Breast epithelium (tissue), 4 donors: ENCODE measurements around the gene HRH1. TPM values are rescaled to one million over a fixed set of nuclear protein-coding genes. Genes with fewer than 3 reads are reported as not detected.

ENCODE experiments used
- DNase-seq, 2 donors: peaks; one replicate each; pipeline ENCODE4 v3.0.0-alpha.2; 2019; ENCODE audit warnings: low spot score in 2 of 2
- H3K27ac ChIP-seq, 2 donors: fragments of 200-600 bp; sonication (generic) in 1 of 2; one replicate each; pipeline ENCODE4 v1.5.1; 2016 to 2019; ENCODE audit warnings: mild to moderate bottlenecking in 1 of 2
- H3K27me3 ChIP-seq, 2 donors: fragments of 200-600 bp; sonication (generic) in 1 of 2; one replicate each; pipeline versions ENCODE4 v1.5.1 to v1.6.0; 2017 to 2019; ENCODE audit warnings: control low read depth in 1 of 2, mild to moderate bottlenecking in 1 of 2
- H3K36me3 ChIP-seq: fragments of 200-600 bp; one replicate; pipeline ENCODE4 v1.5.1; 2019
- H3K4me1 ChIP-seq, 2 donors: fragments of 200-600 bp; sonication (generic); one replicate each; pipeline ENCODE4 v1.5.1; 2016 to 2019; ENCODE audit warnings: control low read depth in 1 of 2
- H3K4me3 ChIP-seq, 3 donors: fragments of 200-600 bp; sonication (generic); 1 replicate in 2 of 3; 2 replicates in 1 of 3; pipeline ENCODE4 v1.5.1; 2016 to 2019; ENCODE audit warnings: mild to moderate bottlenecking in 3 of 3, moderate library complexity in 2 of 3
- H3K9me3 ChIP-seq, 2 donors: fragments of 200-600 bp; sonication (generic) in 1 of 2; one replicate each; pipeline ENCODE4 v1.5.1; 2016 to 2019; ENCODE audit warnings: control low read depth in 1 of 2
- POLR2A ChIP-seq: fragments of 450-650 bp; IDR thresholded peaks from one replicate; pipeline ENCODE4 v1.6.1; 2016; ENCODE audit warnings: antibody characterized with exemption, mild to moderate bottlenecking, moderate library complexity
- POLR2AphosphoS5 ChIP-seq, 3 donors: sonication (generic); formaldehyde crosslinking; IDR thresholded peaks; one replicate each; pipeline ENCODE4 v1.6.1; 2017; ENCODE audit warnings: antibody characterized with exemption in 3 of 3
- intact Hi-C: fragments of 100-400 bp; cut with DNase I; formaldehyde crosslinking; loops from one replicate; pipeline ENCODE4 v1.15.1; 2023; ENCODE audit warnings: low total_unique reads
- total RNA-seq, 3 donors: library from RNA; depleted of rRNA; stranded (reverse); fragments of >200 nt; gene quantifications; one replicate each; pipeline ENCODE4 v1.1.0, GENCODE V29; 2016
- TF ChIP-seq, protein P1 (sequence below), 3 donors: fragments of 450-650 bp; IDR thresholded peaks; one replicate each; pipeline ENCODE4 v1.5.1; 2016 to 2017; ENCODE audit warnings: antibody characterized with exemption in 3 of 3, mild to moderate bottlenecking in 3 of 3, moderate library complexity in 3 of 3

Gene HRH1
- total RNA-seq, 3 donors from 2014 or later: 3.8 to 4.2 (median 3.9) TPM

DNA sequence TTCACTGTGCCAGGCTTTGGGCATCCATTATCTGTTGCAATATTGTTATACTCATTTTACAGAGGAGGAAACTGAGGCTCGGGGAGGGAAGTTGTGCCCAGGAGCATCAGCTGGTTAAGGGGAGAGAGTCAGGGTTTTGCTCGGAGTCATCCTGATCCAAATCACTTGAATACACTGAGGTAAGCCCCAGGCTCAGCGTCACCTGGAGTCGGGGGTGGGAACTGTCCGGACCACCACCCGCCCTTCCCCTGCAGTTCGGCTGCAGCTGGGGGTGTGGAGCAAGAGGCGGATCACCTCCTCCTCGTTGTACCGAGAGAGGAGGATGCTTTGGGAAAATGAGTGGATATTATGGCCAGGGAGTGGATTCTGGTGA is 646 bp downstream of the HRH1 start:
- Histone ChIP-seq H3K4me1 (no peaks in the 10 kb centered on the region), H3K27me3 (peaks cover 0 to 23% of the 10 kb centered on the region in 2 donors), H3K9me3 (no peaks in the 10 kb centered on the region), H3K27ac (peak overlapping the region; percentile 13 to 51), H3K4me3 (peak overlapping the region; percentile 50 to 77 (median 57)), H3K36me3 (no peaks in the 10 kb centered on the region)
- no peak for DNase-seq
- intact Hi-C loops: no loop called here
- no peak for TF ChIP-seq POLR2A
- TF ChIP-seq, protein P1, sequence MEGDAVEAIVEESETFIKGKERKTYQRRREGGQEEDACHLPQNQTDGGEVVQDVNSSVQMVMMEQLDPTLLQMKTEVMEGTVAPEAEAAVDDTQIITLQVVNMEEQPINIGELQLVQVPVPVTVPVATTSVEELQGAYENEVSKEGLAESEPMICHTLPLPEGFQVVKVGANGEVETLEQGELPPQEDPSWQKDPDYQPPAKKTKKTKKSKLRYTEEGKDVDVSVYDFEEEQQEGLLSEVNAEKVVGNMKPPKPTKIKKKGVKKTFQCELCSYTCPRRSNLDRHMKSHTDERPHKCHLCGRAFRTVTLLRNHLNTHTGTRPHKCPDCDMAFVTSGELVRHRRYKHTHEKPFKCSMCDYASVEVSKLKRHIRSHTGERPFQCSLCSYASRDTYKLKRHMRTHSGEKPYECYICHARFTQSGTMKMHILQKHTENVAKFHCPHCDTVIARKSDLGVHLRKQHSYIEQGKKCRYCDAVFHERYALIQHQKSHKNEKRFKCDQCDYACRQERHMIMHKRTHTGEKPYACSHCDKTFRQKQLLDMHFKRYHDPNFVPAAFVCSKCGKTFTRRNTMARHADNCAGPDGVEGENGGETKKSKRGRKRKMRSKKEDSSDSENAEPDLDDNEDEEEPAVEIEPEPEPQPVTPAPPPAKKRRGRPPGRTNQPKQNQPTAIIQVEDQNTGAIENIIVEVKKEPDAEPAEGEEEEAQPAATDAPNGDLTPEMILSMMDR (IDR thresholded peaks at IDR 0.05): no peak
- TF ChIP-seq POLR2AphosphoS5 (IDR thresholded peaks at IDR 0.05): no peak

DNA sequence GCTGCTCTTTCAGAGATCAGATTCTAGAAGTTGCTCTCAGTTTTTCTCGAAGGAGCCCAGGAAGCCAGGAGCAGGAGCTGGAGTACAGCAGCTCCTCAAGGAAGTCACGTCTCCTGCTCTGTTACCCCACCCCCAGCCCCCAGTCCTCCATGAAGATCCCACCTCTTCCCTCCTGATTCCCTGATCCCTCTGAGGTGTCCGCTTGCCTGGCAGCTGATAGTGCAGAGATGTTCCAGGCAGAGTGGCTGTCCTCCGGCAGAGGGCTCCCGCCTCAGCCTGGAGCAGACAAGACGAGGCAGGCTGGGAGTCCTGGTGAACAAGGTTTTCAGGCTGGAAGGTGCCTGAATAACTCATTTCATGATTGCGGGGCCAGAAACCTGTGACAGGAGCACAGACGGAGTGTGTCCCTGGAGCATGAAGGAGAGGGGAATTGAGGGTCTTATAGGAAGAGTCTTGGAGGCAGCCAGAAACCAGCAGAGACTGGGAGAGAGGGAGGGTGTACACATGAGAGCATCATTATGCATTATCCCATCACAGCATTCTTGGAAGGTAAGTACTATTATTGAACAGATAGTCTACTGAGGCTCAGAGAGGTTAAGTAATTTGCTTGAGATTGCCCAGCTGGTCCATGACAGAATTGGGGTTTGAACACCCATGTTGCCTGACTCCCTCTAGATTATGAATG is 1.2 kb downstream of the HRH1 start:
- Histone ChIP-seq H3K9me3 (no peaks in the 10 kb centered on the region), H3K27me3 (peaks cover 0 to 23% of the 10 kb centered on the region in 2 donors), H3K36me3 (no peaks in the 10 kb centered on the region), H3K4me3 (peak overlapping the region; percentile 50 to 77 (median 57)), H3K4me1 (no peaks in the 10 kb centered on the region), H3K27ac (peak overlapping the region; percentile 13 to 51)
- peak; percentile 37 to 58 for DNase-seq
- intact Hi-C loops: no loop called here
- TF ChIP-seq POLR2AphosphoS5 (IDR thresholded peaks at IDR 0.05): peak in 2 of 3 donors; percentile 19 to 41
- no peak for TF ChIP-seq POLR2A
- TF ChIP-seq, protein P1 (IDR thresholded peaks at IDR 0.05): peak; percentile 18 to 58 (median 51)

DNA sequence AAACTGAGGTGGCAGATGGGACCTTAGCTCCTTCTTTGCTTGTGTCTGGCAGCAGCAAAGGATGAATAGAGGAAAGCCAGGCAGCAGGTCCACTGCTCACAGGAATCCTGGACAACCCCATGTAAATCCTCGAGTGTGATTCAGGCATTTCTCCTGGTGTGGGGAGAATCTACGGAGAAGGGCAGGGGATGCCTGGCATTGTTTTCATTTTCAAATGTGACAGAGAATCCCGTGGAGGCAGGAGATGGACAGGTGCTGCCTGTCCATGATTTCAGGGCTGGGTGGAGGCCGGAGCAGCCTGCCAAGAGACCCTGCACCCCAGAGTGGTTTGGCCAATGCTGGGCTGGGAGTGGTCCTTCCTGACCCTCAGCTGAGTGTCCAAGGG is 1.7 kb downstream of the HRH1 start:
- H3K4me3 ChIP-seq: peak overlapping the region; percentile 50 to 77 (median 57)
- H3K36me3 ChIP-seq: no peaks in the 10 kb centered on the region
- TF ChIP-seq POLR2AphosphoS5 (IDR thresholded peaks at IDR 0.05): no peak
- no peak for TF ChIP-seq POLR2A
- TF ChIP-seq, protein P1 (IDR thresholded peaks at IDR 0.05): no peak
- peaks cover 0 to 23% of the 10 kb centered on the region in 2 donors for H3K27me3 ChIP-seq
- no peak for DNase-seq
- no peak overlapping the region for H3K27ac ChIP-seq
- no peaks in the 10 kb centered on the region for H3K9me3 ChIP-seq
- no peaks in the 10 kb centered on the region for H3K4me1 ChIP-seq
- intact Hi-C loops: no loop called here

DNA sequence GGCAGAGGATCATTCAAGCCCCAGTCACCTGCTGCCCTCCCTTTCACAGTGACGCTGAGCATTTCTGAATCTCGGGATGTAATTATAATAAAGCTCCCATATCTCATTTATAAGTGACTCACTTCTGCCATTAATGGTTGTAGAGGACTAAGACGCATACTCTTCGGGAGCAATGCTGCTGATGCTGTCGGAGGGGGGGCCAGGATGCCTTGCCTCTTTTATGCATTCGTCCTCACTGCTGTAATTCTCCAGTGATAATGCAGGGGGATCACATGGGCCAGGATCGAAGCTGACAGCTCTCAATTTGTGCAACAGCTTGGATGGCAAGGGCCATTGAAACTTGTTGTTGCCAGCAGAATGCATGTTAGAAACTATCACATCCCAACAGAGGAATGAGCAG is 3.1 kb downstream of the HRH1 start:
- Histone ChIP-seq H3K27me3 (peaks cover 0 to 23% of the 10 kb centered on the region in 2 donors), H3K27ac (no peak overlapping the region), H3K4me1 (no peaks in the 10 kb centered on the region), H3K9me3 (no peaks in the 10 kb centered on the region), H3K36me3 (no peaks in the 10 kb centered on the region), H3K4me3 (no peak overlapping the region)
- DNase-seq: no peak
- TF ChIP-seq POLR2A: no peak
- TF ChIP-seq, protein P1 (IDR thresholded peaks at IDR 0.05): no peak
- TF ChIP-seq POLR2AphosphoS5 (IDR thresholded peaks at IDR 0.05): no peak
- intact Hi-C loops: no loop called here

DNA sequence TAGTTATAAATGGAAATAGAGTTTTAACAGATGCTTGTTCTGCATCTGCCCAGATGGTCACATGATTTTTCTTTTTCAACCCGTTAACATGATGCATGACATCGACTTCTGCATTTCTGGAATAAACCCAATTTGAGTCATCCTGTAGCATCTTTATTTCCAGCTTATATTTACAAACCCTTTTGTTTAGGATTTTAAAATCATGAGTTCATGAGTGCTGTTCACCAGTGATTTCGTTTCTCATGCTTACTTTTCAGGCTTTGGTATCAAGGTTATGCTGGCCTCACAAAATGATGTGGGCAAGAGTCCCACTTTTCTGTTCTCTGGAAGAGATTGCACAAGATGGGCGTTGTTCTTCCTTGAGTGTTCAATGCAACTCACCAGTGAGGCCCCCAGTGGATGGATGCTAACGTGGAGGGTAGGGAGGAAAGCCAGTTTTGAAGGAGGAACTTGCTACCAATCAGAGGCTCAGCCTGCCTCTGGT is 5.2 kb downstream of the HRH1 start:
- Histone ChIP-seq H3K27ac (peak overlapping the region; percentile 17 to 78), H3K9me3 (no peaks in the 10 kb centered on the region), H3K4me1 (no peaks in the 10 kb centered on the region), H3K27me3 (peaks cover 0 to 19% of the 10 kb centered on the region in 2 donors), H3K4me3 (no peak overlapping the region), H3K36me3 (no peaks in the 10 kb centered on the region)
- intact Hi-C loops: no loop called here
- TF ChIP-seq POLR2AphosphoS5 (IDR thresholded peaks at IDR 0.05) (peak in 2 of 3 donors; percentile 13 to 17), POLR2A (no peak)
- DNase-seq: no peak
